Cerebellar cortex (tissue), 1 donor: ENCODE data around the gene ASB1.

Experiments
- DNase-seq: peaks from one replicate; pipeline ENCODE4 v3.0.0-alpha.2; 2015; ENCODE audit warnings: low spot score

ASB1 gene

GRCh38 chr2:238467062-238467461 lies 40.3 kb downstream of the ASB1 start:
- DNase-seq: no peak

GRCh38 chr2:238467792-238468191 lies 41.1 kb downstream of the ASB1 start:
- DNase-seq: no peak

- no peak for DNase-seq
These were observed 42.4 kb downstream of the ASB1 start for GRCh38 chr2:238469155-238469554.

GRCh38 chr2:238473014-238473413 lies 46.3 kb downstream of the ASB1 start:
- DNase-seq: no peak

GRCh38 chr2:238473523-238473922 lies 46.8 kb downstream of the ASB1 start:
- DNase-seq: no peak

GRCh38 chr2:238475034-238475433 lies 48.3 kb downstream of the ASB1 start:
- DNase-seq: no peak

GRCh38 chr2:238475566-238475965 lies 48.8 kb downstream of the ASB1 start:
- no peak for DNase-seq

GRCh38 chr2:238476258-238476657 lies 49.5 kb downstream of the ASB1 start:
- DNase-seq: no peak

- DNase-seq: no peak
These were observed 51.5 kb downstream of the ASB1 start for GRCh38 chr2:238478216-238478615.

- DNase-seq: no peak
These were observed 53.1 kb downstream of the ASB1 start for GRCh38 chr2:238479847-238480246.

- no peak for DNase-seq
These were observed 56.3 kb downstream of the ASB1 start for GRCh38 chr2:238483021-238483420.

- DNase-seq: no peak
These were observed 56.9 kb downstream of the ASB1 start for GRCh38 chr2:238483656-238484055.

- DNase-seq: no peak
These were observed 58.1 kb downstream of the ASB1 start for GRCh38 chr2:238484522-238485452.

GRCh38 chr2:238486123-238486848 lies 59.6 kb downstream of the ASB1 start:
- no peak for DNase-seq

GRCh38 chr2:238487134-238487533 lies 60.4 kb downstream of the ASB1 start:
- no peak for DNase-seq

GRCh38 chr2:238487652-238488346 lies 61.1 kb downstream of the ASB1 start:
- no peak for DNase-seq

GRCh38 chr2:238488347-238488826 lies 61.7 kb downstream of the ASB1 start:
- DNase-seq: no peak

GRCh38 chr2:238489431-238489830 lies 62.7 kb downstream of the ASB1 start:
- DNase-seq: no peak

GRCh38 chr2:238489896-238490295 lies 63.2 kb downstream of the ASB1 start:
- no peak for DNase-seq

GRCh38 chr2:238492840-238493239 lies 66.1 kb downstream of the ASB1 start:
- no peak for DNase-seq

GRCh38 chr2:238493411-238493810 lies 66.7 kb downstream of the ASB1 start:
- no peak for DNase-seq

- no peak for DNase-seq
These were observed 67.3 kb downstream of the ASB1 start for GRCh38 chr2:238493880-238494572.
